HepG2 (cell line): Measurements from ENCODE around the gene CA7.
A peak's percentile ranks its signal among the peaks of the same experiment; 100 is the strongest.

Experiments used
- ARNT ChIP-seq: fragments of 450-650 bp; IDR thresholded peaks from 2 replicates; pipeline ENCODE4 v1.6.1; 2017
- RAD21 ChIP-seq: fragments of 450-650 bp; formaldehyde crosslinking; IDR thresholded peaks from 2 replicates; pipeline ENCODE4 v1.5.0; 2020; ENCODE audit warnings: mild to moderate bottlenecking
- ZNF263 ChIP-seq: sonication (generic); formaldehyde crosslinking; IDR thresholded peaks from 2 replicates; pipeline ENCODE4 v1.4.0; 2020; ENCODE audit warnings: missing genetic modification reagents

DNA sequence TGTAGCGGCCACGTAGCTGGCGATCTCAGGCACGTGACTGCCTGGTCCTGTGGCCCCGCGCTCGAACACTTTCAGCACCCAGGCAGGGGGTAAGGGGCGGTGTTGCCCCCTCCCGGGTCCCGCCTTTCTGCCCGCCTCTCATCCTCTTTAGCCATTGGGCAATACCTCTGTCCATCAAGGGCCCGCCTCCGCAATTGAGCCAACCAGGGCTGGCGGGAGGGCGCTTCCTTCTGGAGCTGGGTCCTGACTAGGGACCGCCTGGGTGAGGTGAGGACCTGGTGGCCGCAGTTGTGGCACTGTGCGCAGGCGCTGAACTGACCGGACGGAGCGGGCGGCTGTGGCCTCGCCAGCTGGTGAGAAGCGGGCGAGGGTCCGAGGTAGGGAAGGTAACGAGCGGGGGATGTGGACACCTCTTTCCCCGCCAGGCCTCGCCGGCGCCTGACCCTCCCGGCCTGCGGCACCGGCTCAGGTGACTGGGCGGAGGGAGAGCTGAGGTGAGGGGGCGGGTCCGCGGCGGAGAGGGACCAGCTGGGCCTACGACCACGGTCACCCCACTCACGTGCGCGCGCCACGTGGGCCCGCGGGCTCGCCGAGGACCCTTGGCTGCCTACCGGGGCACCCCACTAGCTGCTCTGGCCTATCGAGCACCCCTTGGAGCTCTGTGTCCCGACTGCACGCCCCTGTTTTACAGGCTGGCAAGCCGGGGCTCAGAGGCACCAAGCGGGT, 36.2 kb downstream of the CA7 start, which contains the start of gene PDP2:
- peak; percentile 21; the same call in 1 of the 2 replicates for TF ChIP-seq RAD21 (CRISPR knock-in tag)
- no peak for TF ChIP-seq ARNT
- peak; percentile 83 for TF ChIP-seq ZNF263 (CRISPR knock-in tag)
